ENCODE measurements around the gene ATP5PB. TPM values are rescaled to one million over a fixed set of nuclear protein-coding genes. Genes with fewer than 3 reads are reported as not detected.

ATP5PB gene
- total and polyA plus RNA-seq, 12 donors = 146 to 899 (median 789) TPM

DNA sequence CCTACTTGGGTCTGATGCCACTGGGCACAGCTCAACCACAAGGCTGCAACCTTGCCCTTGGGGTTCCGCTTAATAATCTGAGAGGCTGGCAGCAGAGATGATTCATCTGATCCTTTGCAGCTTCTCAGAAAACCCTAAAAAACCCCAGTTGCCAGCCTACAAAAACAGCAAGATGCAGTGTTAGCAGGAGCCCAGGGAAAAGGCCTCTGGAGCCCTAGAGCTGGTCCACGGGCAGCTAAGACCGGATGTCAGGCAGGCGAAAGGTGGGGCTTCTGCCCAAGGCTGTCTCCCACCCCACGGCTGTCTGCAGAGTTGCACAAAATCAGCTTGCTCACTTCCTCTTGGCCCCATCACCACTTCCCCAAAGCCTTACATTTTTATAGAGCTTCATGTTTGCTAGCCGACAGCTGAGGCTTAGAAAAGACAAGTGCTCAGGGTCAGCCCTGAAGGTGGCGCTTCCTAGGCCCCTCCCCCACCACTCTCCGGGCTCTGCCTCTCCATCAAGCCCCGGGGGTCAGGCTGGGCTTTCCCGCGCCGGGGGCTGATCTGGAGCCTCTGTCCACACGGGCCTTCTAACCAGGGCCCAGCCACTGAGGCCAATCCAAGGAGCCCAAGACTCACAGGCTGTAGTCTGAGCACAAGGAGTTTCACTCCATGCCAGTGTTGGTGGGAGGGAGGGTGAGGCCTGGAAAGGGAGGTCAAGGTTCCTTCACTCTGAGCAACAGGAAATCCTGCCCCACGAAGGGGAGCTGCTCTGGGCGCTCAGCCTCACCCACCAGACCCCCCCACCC is 58.3 kb downstream of the ATP5PB start:
- ATAC-seq (peak; percentile 59 to 85 (median 75)), DNase-seq (peak; percentile 73 to 79)
- Histone ChIP-seq H3K9me3 (no peaks in the 10 kb centered on the region), H3K27me3 (no peaks in the 10 kb centered on the region), H3K27ac (peak overlapping the region; percentile 61 to 99 (median 90)), H3K4me3 (peak overlapping the region in 9 of 10 donors; percentile 6 to 52 (median 31)), H3K36me3 (no peaks in the 10 kb centered on the region), H3K4me1 (peaks cover 20 to 95% (median 48%) of the 10 kb centered on the region in 9 donors)
- no peak for TF ChIP-seq CTCF (IDR thresholded peaks at IDR 0.05)
- 20 to 22% methylated on average over 15 of the region's 15 CpGs for WGBS, 2 donors
- intact Hi-C loops (cut with DNase I) = loop anchor here (1.0 to 10.0 kb wide), 10 partner anchors 85 to 250 kb away; partner anchors contain the start of gene DDX20 (in 6 of the 10)

DNA sequence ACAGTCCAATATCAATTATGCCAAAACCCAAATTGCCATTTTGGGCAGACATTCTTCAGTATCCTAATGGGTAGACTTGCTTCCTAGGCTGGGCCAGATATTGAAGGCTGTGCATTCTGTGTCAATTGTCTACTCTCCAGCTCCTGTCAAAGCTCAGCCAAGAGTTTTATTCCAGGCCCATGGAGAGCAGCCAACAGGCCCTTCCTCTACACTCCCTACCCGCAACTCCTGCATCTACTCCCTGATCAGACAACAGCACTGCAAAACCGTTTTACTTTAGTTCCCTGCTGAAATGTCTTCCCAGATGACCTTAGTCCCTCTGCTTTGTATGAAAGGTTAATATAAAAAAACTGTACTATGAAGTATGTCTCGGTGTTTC is 60.7 kb downstream of the ATP5PB start:
- WGBS, 2 donors = 7 to 10% methylated on average over 3 of the region's 3 CpGs
- ATAC-seq = peak; percentile 31 to 77 (median 50)

GRCh38 chr1:111511370-111511769 is 62.1 kb downstream of the ATP5PB start:
- Histone ChIP-seq H3K4me3 (no peak overlapping the region), H3K27ac (peak overlapping the region in 3 of 10 donors; percentile 90 to 97 (median 93)), H3K27me3 (no peaks in the 10 kb centered on the region), H3K9me3 (no peaks in the 10 kb centered on the region), H3K4me1 (peaks cover 34 to 95% (median 84%) of the 10 kb centered on the region in 9 donors), H3K36me3 (no peaks in the 10 kb centered on the region)
- no peak for DNase-seq
- intact Hi-C loops (cut with DNase I) = loop anchor here in 5 of 10 donors (2.0 to 10.0 kb wide), 4 partner anchors 63 to 113 kb away; no protein-coding TSS in a partner anchor
- no peak for ATAC-seq
- WGBS, 2 donors = 85 to 91% methylated on average over 3 of the region's 3 CpGs
- TF ChIP-seq CTCF (IDR thresholded peaks at IDR 0.05) = no peak

More for the DNA sequence above, 60.7 kb downstream of the ATP5PB start:
- Histone ChIP-seq H3K36me3 (no peaks in the 10 kb centered on the region), H3K27ac (peak overlapping the region in 9 of 10 donors; percentile 40 to 99 (median 89)), H3K9me3 (no peaks in the 10 kb centered on the region), H3K4me3 (no peak overlapping the region), H3K4me1 (peaks cover 24 to 95% (median 70%) of the 10 kb centered on the region in 9 donors), H3K27me3 (no peaks in the 10 kb centered on the region)
- DNase-seq = peak; percentile 53 to 86
- no peak for TF ChIP-seq CTCF (IDR thresholded peaks at IDR 0.05)
- intact Hi-C loops (cut with DNase I) = loop anchor here (2.0 to 10.0 kb wide), 11 partner anchors 65 to 247 kb away; partner anchors contain the start of gene DDX20 (in 4 of the 10)

Other genes starting within 250 kb of the ATP5PB start
- gene DENND2D, start 248.8 kb upstream of the ATP5PB start, total RNA-seq = 10 to 100 TPM in 1 of 10 donors, 1 to 10 TPM in 3, under 1 TPM in 6; 0.46 to 11.9 (median 0.85) TPM
- gene DENND2D, start 248.8 kb upstream of the ATP5PB start, polyA plus RNA-seq = 1 to 10 TPM; 1.1 to 2.3 TPM
- 1 to 10 TPM in 8 of 10 donors, under 1 TPM in 1, not detected in 1; 0.78 to 5.6 (median 2.1) TPM for gene CHI3L2, start 221.8 kb upstream of the ATP5PB start, total RNA-seq
- gene CHI3L2, start 221.8 kb upstream of the ATP5PB start, polyA plus RNA-seq = 1 to 10 TPM; 3.4 to 9.4 TPM
- gene CHIA, start 158.6 kb upstream of the ATP5PB start, total RNA-seq = not detected
- gene CHIA, start 158.6 kb upstream of the ATP5PB start, polyA plus RNA-seq = under 1 TPM in 1 of 2 donors, not detected in 1; 0.30 TPM
- gene OVGP1, start 21.7 kb upstream of the ATP5PB start, total RNA-seq = under 1 TPM in 9 of 10 donors, not detected in 1; 0.19 to 0.75 (median 0.40) TPM
- gene OVGP1, start 21.7 kb upstream of the ATP5PB start, polyA plus RNA-seq = 1 to 10 TPM in 1 of 2 donors, under 1 TPM in 1; 0.43 to 2.5 TPM
- 10 to 100 TPM; 26.0 to 40.3 (median 35.3) TPM for gene WDR77, start 208 bp upstream of the ATP5PB start, total RNA-seq
- gene WDR77, start 208 bp upstream of the ATP5PB start, polyA plus RNA-seq = 10 to 100 TPM; 21.4 to 55.8 TPM
- 10 to 100 TPM in 3 of 10 donors, 1 to 10 TPM in 7; 1.5 to 23.8 (median 3.4) TPM for gene C1orf162, start 24.5 kb downstream of the ATP5PB start, total RNA-seq
- gene C1orf162, start 24.5 kb downstream of the ATP5PB start, polyA plus RNA-seq = 10 to 100 TPM; 11.6 to 21.6 TPM
- gene ADORA3, start 54.2 kb downstream of the ATP5PB start, total RNA-seq = 1 to 10 TPM in 5 of 10 donors, under 1 TPM in 3, not detected in 2; 0.17 to 4.7 (median 1.6) TPM
- 1 to 10 TPM; 1.9 TPM for gene ADORA3, start 54.2 kb downstream of the ATP5PB start, polyA plus RNA-seq
- gene TMIGD3, start 54.2 kb downstream of the ATP5PB start, total RNA-seq = 1 to 10 TPM in 3 of 10 donors, under 1 TPM in 2, not detected in 5; 0.43 to 6.2 (median 1.4) TPM
- gene TMIGD3, start 54.2 kb downstream of the ATP5PB start, polyA plus RNA-seq = 1 to 10 TPM in 1 of 2 donors, under 1 TPM in 1; 0.73 to 1.4 TPM
- 100 to 1,000 TPM in 6 of 10 donors, 10 to 100 TPM in 4; 83.4 to 120 (median 102) TPM for gene RAP1A, start 170.3 kb downstream of the ATP5PB start, total RNA-seq
- gene RAP1A, start 170.3 kb downstream of the ATP5PB start, polyA plus RNA-seq = 10 to 100 TPM; 64.2 to 68.4 TPM